RPMI8226 (cell line): Measurements from ENCODE around the gene YWHAH.

Source experiments
- DNase-seq: peaks from one replicate; pipeline ENCODE4 v3.0.0-alpha.2; 2015

The YWHAH gene

GRCh38 chr22:31943978-31944699, at the start of gene YWHAH:
TSS of gene YWHAH (plus strand) at chr22:31944535. CDS start at chr22:31944734, 199 bp downstream.
- peak; percentile 96 for DNase-seq

GRCh38 chr22:31895411-31896123, 48.8 kb upstream of the YWHAH start:
- DNase-seq, result no peak

- DNase-seq, result no peak
Measured at GRCh38 chr22:31896472-31896871, 47.9 kb upstream of the YWHAH start.

- DNase-seq, result no peak
Measured at GRCh38 chr22:31897842-31898805, 46.2 kb upstream of the YWHAH start.

GRCh38 chr22:31898926-31899325, 45.4 kb upstream of the YWHAH start:
- no peak for DNase-seq

DNA sequence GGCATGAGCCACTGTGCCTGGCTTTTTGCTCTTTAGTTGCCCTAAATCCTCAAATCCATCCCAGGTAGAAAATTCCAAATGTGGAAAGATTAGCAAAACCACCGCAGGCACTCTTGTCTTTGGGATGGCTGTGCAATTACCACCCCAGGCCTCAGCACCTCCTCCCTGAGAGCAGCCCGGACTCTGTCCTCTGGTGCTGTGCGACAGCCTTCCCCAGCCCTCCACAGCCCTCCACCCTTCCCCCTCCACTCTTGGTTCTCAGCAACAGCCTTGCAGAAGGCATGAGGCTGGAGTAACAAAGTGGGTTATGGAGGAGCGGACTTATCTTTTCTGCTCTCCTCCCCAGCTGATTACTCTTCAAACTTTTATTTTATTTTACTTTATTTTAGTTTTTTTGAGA, 44.7 kb upstream of the YWHAH start:
- no peak for DNase-seq

DNA sequence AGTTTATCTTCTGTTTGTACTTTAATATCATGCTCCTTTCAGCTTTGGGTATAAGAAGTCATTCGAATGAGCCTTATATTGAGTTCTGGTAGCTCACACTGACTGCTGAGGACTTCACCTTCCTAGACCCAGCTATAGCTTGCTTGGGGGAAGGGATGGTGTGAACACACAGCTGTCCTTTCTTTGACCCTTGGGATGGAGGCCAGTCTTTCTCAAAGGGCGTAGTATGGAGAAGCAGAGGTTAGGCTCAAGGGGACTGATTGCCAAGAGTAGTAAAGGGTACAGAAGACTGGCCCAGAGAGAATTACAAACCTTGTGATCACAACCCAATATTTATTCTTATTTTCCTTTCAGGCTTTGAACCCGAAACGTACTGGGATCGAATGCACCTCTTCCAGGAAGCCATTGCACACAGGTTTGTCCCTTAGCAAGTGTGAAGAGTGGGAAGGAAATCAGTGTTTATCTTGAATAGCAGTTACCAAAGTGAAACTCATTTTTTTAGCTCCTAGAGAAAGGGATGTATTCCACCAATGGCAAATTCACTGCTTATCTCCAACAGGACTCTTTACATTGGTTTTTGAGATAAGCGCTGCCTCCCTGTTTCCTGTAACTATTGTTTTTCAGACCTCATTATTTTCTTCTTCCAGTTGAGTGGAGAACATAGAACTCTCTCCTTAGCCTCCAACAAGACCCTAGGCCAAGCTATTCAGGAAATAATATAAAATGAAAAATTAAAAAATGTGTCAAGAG, 42.8 kb upstream of the YWHAH start:
- no peak for DNase-seq

DNA sequence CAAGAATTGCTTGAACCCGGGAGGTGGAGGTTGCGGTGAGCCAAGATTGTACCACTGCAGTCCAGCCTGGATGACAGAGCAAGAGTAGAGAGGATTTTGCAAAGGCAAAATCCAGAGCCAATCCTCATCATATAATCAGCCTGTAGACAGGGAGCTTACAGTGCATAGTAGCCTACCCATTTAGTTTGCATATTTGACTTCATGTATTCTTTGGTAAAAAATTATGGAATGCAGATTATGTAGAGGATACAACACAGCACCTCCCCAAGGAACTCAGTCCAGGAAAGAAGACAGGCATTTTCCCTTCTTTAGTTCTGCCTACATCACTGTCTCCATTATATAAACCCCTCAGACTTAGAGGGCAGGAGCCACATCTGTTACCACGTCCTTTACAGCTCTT, 39.7 kb upstream of the YWHAH start:
- no peak for DNase-seq

DNA sequence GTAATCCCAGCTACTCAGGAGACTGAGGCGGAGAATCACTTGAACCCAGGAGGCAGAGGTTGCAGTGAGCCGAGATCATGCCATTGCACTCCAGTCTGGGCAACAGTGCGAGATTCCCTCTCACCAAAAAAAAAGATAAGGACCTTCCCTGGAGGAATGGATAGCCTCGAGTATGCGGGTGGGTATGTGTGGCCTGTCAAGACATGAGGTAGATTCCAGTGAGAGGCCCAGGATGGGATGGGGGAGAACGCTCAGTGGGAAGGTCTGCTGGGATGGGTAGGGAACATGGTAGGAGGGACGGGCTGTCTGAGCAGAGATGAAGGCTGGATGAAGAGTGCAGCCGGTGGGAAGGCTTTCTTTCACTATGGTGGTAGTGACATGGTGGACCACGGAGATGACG, 39.0 kb upstream of the YWHAH start:
- no peak for DNase-seq

- no peak for DNase-seq
Measured at GRCh38 chr22:31906086-31906485, 38.2 kb upstream of the YWHAH start.

GRCh38 chr22:31906569-31906968, 37.8 kb upstream of the YWHAH start:
- no peak for DNase-seq

DNA sequence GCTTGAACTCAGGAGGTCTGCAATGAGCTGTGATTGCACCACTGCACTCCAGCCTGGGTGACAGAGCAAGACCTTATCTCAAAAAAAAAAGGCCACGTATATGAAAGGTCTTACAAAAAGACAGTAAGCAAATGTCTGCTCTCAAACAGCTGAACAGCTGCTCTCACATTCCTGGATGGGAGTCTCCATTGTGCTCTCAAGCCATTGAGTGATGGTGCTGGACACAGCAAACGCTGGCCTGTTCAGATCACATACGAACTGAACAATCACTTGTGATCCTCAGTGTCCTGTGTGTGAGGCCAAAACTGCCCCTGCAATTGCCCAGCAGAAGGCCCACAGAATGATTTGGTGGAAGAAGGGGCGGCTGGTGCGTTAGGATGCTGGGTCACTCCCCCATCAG, 34.4 kb upstream of the YWHAH start:
- DNase-seq, result no peak

GRCh38 chr22:31911565-31912406, 32.5 kb upstream of the YWHAH start:
- DNase-seq, result no peak

DNA sequence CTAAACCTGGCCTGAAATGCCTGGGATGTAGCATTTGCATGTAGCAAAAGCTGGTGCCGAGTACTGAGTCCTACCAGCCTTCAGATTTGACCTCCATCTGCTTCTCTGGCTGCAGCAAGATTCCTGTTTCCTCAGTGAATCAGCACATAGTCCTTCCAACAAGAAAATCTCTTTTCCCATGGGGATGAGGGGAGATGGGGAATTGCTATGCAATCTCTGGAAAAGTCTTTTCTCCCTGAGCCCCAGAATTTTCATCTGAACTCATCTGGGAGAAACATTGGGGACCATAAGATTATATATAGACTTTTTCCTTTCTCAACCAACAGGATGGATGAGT, 32.0 kb upstream of the YWHAH start:
- no peak for DNase-seq

DNA sequence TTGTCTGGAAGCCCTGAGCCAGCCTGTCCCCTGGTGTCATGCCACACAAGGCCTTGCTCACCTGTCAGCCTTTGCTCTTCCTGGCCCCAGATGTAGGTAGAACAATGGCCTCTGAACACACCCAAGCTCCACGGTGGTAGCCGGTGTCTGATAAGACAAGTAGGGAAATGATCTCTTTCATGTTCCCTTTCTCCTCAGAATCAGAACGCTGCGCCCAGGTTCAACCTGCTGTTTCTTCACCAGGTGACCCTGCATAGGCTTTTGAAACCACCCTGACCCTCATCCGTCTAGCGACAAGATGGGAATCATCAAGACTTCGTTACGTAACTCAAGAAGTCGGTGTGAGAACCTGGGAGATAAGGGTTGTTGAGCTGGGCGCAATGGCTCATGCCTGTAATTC, 28.7 kb upstream of the YWHAH start:
- no peak for DNase-seq

DNA sequence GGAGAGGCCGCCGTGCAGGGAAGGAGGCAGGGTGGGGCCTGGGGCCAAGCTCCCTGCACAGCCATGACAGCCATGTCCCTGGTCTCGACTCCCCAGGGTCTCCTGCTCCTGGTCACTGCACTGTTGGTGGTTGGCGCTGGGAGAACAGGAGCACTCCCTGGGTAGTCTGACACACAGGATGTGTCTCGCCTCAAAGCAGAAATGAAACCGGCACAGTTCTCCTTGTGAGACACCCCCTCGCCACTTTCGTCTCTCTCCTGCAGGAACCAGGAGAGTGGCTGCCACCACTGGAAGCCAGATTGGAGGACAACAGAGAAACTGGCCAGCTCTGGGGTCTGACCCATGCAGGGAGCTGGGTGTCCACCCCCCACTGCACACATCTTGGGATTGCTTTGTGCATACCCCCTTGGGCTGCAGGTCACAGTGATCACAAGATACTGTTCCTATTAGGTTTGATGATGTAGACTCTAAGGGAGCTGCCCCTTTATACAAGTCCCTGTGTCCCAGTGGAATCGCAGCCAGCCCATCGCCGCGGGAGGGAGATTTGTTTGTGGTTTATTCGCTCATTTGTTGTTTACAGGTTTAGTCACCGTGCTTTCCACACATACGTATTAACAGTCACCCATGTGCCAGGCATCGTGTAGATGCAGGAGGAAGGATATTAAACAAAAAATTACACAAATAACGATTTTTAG, 27.0 kb upstream of the YWHAH start:
- DNase-seq, result peak; percentile 64

GRCh38 chr22:31919730-31920129, 24.6 kb upstream of the YWHAH start:
- DNase-seq, result no peak

DNA sequence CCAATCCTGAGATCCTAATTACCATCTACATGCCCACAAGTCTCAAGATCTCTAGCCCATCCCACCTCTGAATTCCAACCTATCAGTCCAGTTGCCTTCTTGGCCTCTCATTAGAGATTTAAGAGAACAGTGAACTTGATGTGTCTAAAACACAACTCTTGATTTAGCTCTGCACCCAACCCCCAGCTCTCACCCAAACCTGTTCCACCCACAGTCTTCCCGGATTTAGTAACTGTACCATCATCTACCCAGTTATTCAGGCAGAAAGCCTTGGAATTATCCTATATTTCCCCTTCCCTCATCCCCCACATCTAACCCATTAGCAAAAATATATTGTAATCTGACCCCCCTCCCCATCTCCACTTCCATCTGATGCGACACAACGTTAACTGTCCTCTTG, 24.0 kb upstream of the YWHAH start:
- DNase-seq, result no peak

DNA sequence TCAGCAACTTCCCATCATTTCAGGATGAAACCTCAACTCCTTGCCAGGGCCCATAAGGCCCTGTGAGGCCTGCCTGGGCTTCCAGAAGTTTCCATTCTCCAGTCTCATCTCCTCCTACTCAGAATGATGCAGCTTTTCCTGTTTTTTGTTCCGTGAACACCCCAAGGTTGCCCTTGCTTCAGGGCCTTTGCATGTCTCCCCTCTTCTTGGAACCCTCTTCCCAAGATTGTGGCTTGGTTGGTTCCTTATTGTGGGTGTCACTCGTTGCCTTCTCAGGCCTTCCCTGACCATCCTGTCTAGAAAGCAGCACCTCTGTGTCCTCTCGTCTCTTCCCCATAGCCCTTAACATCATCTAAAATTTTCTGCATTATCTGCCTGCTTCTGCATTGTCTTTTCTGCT, 23.2 kb upstream of the YWHAH start:
- DNase-seq, result no peak

DNA sequence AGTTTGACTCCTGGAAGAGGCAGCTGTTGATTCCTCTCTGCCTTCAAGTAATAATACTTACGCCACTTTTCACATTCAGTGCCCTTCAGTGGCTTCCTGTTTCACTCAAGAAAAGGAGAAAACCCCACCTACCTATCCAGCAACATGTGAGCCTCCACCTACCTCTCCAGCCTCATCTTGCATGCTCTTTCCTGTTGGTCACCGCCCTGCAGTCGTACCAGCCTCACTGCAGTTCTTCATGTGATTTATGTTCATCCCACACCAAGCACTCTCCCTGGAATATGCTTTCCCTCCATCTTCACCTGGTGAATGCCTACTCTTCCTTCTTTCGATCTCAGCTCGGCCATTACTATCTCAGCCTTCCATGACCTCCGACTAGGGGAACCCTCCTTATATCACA, 21.8 kb upstream of the YWHAH start:
- no peak for DNase-seq

DNA sequence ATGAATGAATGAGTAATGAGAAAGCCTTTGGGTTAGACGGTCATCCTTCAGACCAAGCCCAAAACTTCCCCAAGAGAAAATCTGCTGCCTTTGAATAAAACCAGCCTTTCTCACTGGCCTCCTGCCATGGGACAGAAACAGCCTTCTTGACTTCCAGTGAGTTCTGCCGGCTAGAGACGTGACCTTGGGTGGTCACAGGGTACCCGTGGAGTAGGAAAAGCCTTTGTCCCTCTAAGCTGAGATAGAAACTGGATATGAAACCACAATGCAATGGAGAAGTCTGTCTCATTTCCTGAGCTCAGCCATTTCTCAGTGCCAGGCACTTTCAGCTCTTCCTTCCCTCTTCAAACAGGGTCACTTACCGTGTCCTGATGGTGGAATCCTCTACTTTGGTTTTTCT, 21.2 kb upstream of the YWHAH start:
- peak; percentile 54 for DNase-seq
